Thyroid gland (tissue), 4 donors: ENCODE data around the gene S100A2. TPM values are rescaled to one million over a fixed set of nuclear protein-coding genes. Genes with fewer than 3 reads are reported as not detected.
A peak's percentile ranks its signal among the peaks of the same experiment; 100 is the strongest.

Experiments used
- DNase-seq, 2 donors: peaks; one replicate each; pipeline ENCODE4 v3.0.0-alpha.2; 2019
- H3K27ac ChIP-seq, 3 donors: fragments of 200-600 bp; sonication (generic); 1 replicate in 2 of 3; 2 replicates in 1 of 3; pipeline ENCODE4 v1.5.1; 2016 to 2019; ENCODE audit warnings: mild to moderate bottlenecking in 1 of 3, moderate library complexity in 1 of 3
- H3K27me3 ChIP-seq: fragments of 200-600 bp; sonication (generic); one replicate; pipeline ENCODE4 v1.5.1; 2019
- H3K36me3 ChIP-seq, 2 donors: fragments of 200-600 bp; sonication (generic); one replicate each; pipeline ENCODE4 v1.5.1; 2016 to 2019
- H3K4me1 ChIP-seq, 2 donors: fragments of 200-600 bp; sonication (generic); one replicate each; pipeline ENCODE4 v1.5.1; 2017 to 2019
- H3K4me3 ChIP-seq, 3 donors: fragments of 200-600 bp; sonication (generic); replicated peaks in 1 of 3; 1 replicate in 2 of 3; 2 replicates in 1 of 3; pipeline ENCODE4 v1.5.1; 2016; ENCODE audit warnings: mild to moderate bottlenecking in 1 of 3
- H3K9me3 ChIP-seq: fragments of 200-600 bp; sonication (generic); one replicate; pipeline ENCODE4 v1.5.1; 2017
- POLR2A ChIP-seq, 2 donors: fragments of 450-650 bp; IDR thresholded peaks; one replicate each; pipeline ENCODE4 v1.6.1; 2017; ENCODE audit warnings: antibody characterized with exemption in 2 of 2, mild to moderate bottlenecking in 2 of 2, moderate library complexity in 1 of 2
- WGBS, 2 donors: methylation state at CpG; one replicate each; pipeline ENCODE4 v1.1.5; 2017; 5-methylcytosine and 5-hydroxymethylcytosine counted together
- intact Hi-C: fragments of 100-400 bp; cut with DNase I; formaldehyde crosslinking; loops from one replicate; pipeline ENCODE4 v1.15.1; 2023
- total RNA-seq, 4 donors: library from RNA; depleted of rRNA; stranded (reverse); fragments of >200 nt; gene quantifications; one replicate each; pipeline ENCODE4 v1.2.3, GENCODE V29; 2016
- TF ChIP-seq, protein P1 (sequence below), 6 experiments: fragments of 200-600 bp in 3 of 6; fragments of 450-650 bp in 3 of 6; sonication (generic) in 3 of 6; IDR thresholded peaks; one replicate each; pipeline ENCODE4 v1.5.1; 2016 to 2019; ENCODE audit warnings: antibody characterized with exemption in 6 of 6, mild to moderate bottlenecking in 2 of 6, inconsistent platforms in 1 of 6, moderate library complexity in 1 of 6

The S100A2 gene
- total RNA-seq, 4 donors from 2014 or later = 2.6 to 10.1 (median 5.9) TPM

DNA sequence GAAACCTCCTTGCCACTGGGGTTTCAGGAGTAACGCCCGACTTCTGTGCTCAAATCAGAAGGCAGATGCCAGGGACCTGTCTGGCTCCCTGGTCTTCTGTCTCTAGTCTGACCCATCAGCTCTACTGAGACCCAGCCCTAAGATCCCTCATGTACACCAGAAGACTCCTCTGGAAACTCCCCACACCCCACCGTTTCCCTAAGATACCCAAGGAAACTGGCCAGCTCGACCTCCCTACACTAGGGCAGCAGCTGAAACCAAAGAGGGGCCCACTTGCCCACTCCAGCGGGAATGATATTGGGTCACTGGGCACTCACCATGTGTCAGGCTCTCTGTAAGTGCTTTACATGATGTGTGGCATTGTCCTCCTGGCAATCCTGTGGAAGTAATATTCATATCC lies 47.8 kb upstream of the S100A2 start:
- Histone ChIP-seq H3K4me3 (no peak overlapping the region), H3K4me1 (peaks cover 78 to 89% of the 10 kb centered on the region in 2 donors), H3K36me3 (no peaks in the 10 kb centered on the region), H3K27me3 (no peaks in the 10 kb centered on the region), H3K9me3 (no peaks in the 10 kb centered on the region), H3K27ac (peak overlapping the region; percentile 89 to 93 (median 91))
- WGBS, 2 donors = 75 to 91% methylated on average over 4 to 5 of the region's 5 CpGs
- intact Hi-C loops = loop anchor here (5.0 kb wide), 1 partner anchor 36 kb away; no protein-coding TSS in a partner anchor
- no peak for DNase-seq
- TF ChIP-seq, protein P1, sequence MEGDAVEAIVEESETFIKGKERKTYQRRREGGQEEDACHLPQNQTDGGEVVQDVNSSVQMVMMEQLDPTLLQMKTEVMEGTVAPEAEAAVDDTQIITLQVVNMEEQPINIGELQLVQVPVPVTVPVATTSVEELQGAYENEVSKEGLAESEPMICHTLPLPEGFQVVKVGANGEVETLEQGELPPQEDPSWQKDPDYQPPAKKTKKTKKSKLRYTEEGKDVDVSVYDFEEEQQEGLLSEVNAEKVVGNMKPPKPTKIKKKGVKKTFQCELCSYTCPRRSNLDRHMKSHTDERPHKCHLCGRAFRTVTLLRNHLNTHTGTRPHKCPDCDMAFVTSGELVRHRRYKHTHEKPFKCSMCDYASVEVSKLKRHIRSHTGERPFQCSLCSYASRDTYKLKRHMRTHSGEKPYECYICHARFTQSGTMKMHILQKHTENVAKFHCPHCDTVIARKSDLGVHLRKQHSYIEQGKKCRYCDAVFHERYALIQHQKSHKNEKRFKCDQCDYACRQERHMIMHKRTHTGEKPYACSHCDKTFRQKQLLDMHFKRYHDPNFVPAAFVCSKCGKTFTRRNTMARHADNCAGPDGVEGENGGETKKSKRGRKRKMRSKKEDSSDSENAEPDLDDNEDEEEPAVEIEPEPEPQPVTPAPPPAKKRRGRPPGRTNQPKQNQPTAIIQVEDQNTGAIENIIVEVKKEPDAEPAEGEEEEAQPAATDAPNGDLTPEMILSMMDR (IDR thresholded peaks at IDR 0.05) = no peak
- no peak for TF ChIP-seq POLR2A (IDR thresholded peaks at IDR 0.05)

GRCh38 chr1:153612755-153613331 lies 47.2 kb upstream of the S100A2 start, which contains the start of gene S100A16:
S100A16 (minus strand) TSS chr1:153613137; CDS start chr1:153608151, 4,986 bp downstream.
- Histone ChIP-seq H3K9me3 (no peaks in the 10 kb centered on the region), H3K4me1 (peaks cover 77 to 90% of the 10 kb centered on the region in 2 donors), H3K36me3 (peaks cover 0 to under 1% of the 10 kb centered on the region in 2 donors), H3K27me3 (no peaks in the 10 kb centered on the region), H3K4me3 (peak within 1 kb of the TSS; percentile 3 to 74 (median 59)), H3K27ac (peak within 1 kb of the TSS; percentile 89 to 93 (median 91))
- intact Hi-C loops = loop anchor here (5.0 kb wide), 1 partner anchor 36 kb away; no protein-coding TSS in a partner anchor
- peak; percentile 51 to 91 for TF ChIP-seq POLR2A (IDR thresholded peaks at IDR 0.05)
- TF ChIP-seq, protein P1 (IDR thresholded peaks at IDR 0.05) = peak in 1 of 6 experiments; percentile 24
- WGBS, 2 donors = 17 to 22% methylated on average over 6 to 9 of the region's 9 CpGs
- peak; percentile 92 to 94 for DNase-seq

GRCh38 chr1:153612111-153612754 lies 46.6 kb upstream of the S100A2 start:
- no peak for TF ChIP-seq POLR2A (IDR thresholded peaks at IDR 0.05)
- TF ChIP-seq, protein P1 (IDR thresholded peaks at IDR 0.05) = no peak
- peak overlapping the region; percentile 89 to 93 (median 91) for H3K27ac ChIP-seq
- H3K4me1 ChIP-seq = peaks cover 71 to 85% of the 10 kb centered on the region in 2 donors
- peaks cover 5 to 7% of the 10 kb centered on the region in 2 donors for H3K36me3 ChIP-seq
- peak; percentile 63 to 65 for DNase-seq
- intact Hi-C loops = loop anchor here (5.0 kb wide), 1 partner anchor 35 kb away; no protein-coding TSS in a partner anchor
- H3K27me3 ChIP-seq = no peaks in the 10 kb centered on the region
- WGBS, 2 donors = 20 to 21% methylated on average over 11 of the region's 11 CpGs
- H3K9me3 ChIP-seq = no peaks in the 10 kb centered on the region
- peak overlapping the region; percentile 3 to 74 (median 59) for H3K4me3 ChIP-seq

GRCh38 chr1:153611356-153611755 lies 45.7 kb upstream of the S100A2 start:
- H3K27ac ChIP-seq = peak overlapping the region in 2 of 3 donors; percentile 89 to 93
- H3K36me3 ChIP-seq = peaks cover 14% of the 10 kb centered on the region in 2 donors
- TF ChIP-seq, protein P1 (IDR thresholded peaks at IDR 0.05) = no peak
- no peak for TF ChIP-seq POLR2A (IDR thresholded peaks at IDR 0.05)
- H3K4me1 ChIP-seq = peaks cover 62 to 76% of the 10 kb centered on the region in 2 donors
- intact Hi-C loops = loop anchor here (5.0 kb wide), 1 partner anchor 34 kb away; no protein-coding TSS in a partner anchor
- H3K9me3 ChIP-seq = no peaks in the 10 kb centered on the region
- WGBS, 2 donors = 74 to 82% methylated on average over 1 of the region's 1 CpG
- H3K27me3 ChIP-seq = no peaks in the 10 kb centered on the region
- peak overlapping the region in 1 of 3 donors; percentile 59 for H3K4me3 ChIP-seq
- no peak for DNase-seq
